ENCODE measurements around the gene PCDH18. TPM values are rescaled to one million over a fixed set of nuclear protein-coding genes. Genes with fewer than 3 reads are reported as not detected.

PCDH18 gene
- polyA plus RNA-seq, 1 donor (not counting 4 experiments of a cell fraction or from before 2014, with no cell fraction given), result 0.08 TPM

DNA sequence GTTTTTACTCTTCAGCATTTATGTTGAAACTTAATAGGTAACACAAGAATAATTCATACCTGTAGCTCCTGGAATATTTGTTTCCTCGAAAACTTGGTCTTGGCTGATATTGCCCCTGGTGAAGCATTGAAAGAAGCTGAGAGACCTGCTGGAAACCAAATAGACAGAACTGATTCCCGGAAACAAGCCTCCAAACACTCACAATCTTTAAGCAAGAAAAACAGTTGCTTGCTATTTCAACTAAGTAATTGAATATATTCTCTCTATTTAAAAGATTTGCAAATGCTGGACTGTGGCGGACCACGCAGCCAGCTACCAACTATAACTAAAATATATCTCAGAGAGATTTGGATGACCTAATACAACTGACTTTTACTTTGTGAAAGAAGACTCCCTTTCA, 3.6 kb downstream of the PCDH18 start:
- no peak overlapping the region for H3K4me2 ChIP-seq (ENCODE audit: control insufficient read depth, extremely low read depth, insufficient read depth, low read depth, low read length)
- no peak overlapping the region for H3K4me3 ChIP-seq (ENCODE audit: control insufficient read depth in 2 of 3, extremely low read depth in 1 of 3, insufficient read depth in 2 of 3, low read depth in 1 of 3, low read length in 3 of 3)
- no peak overlapping the region for H3K9ac ChIP-seq (ENCODE audit: control insufficient read depth, extremely low read depth, insufficient read depth, low read length)
- no peaks in the 10 kb centered on the region for H3K9me1 ChIP-seq (ENCODE audit: control insufficient read depth, extremely low read depth, insufficient read depth, low read length)
- peaks cover 3% of the 10 kb centered on the region for H3K4me1 ChIP-seq (ENCODE audit: control insufficient read depth, extremely low read depth, insufficient read depth, low read length)
- no peak overlapping the region for H3K27ac ChIP-seq (ENCODE audit: control insufficient read depth, insufficient read depth, low read length)
- H3K27me3 ChIP-seq (ENCODE audit: control insufficient read depth, extremely low read depth, insufficient read depth, low read length), result peaks cover 11% of the 10 kb centered on the region
- H3K79me2 ChIP-seq (ENCODE audit: control insufficient read depth, insufficient read depth, low read length), result no peaks in the 10 kb centered on the region
- TF ChIP-seq, protein P1, sequence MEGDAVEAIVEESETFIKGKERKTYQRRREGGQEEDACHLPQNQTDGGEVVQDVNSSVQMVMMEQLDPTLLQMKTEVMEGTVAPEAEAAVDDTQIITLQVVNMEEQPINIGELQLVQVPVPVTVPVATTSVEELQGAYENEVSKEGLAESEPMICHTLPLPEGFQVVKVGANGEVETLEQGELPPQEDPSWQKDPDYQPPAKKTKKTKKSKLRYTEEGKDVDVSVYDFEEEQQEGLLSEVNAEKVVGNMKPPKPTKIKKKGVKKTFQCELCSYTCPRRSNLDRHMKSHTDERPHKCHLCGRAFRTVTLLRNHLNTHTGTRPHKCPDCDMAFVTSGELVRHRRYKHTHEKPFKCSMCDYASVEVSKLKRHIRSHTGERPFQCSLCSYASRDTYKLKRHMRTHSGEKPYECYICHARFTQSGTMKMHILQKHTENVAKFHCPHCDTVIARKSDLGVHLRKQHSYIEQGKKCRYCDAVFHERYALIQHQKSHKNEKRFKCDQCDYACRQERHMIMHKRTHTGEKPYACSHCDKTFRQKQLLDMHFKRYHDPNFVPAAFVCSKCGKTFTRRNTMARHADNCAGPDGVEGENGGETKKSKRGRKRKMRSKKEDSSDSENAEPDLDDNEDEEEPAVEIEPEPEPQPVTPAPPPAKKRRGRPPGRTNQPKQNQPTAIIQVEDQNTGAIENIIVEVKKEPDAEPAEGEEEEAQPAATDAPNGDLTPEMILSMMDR (optimal IDR thresholded peaks at IDR 0.05 in 1 of 3, IDR thresholded peaks at IDR 0.05 in 1 of 3, conservative IDR thresholded peaks at IDR 0.05 in 1 of 3; ENCODE audit: extremely low read depth in 1 of 3, insufficient read depth in 2 of 3, low read length in 3 of 3), result no peak
- TF ChIP-seq EZH2 (IDR thresholded peaks at IDR 0.05; ENCODE audit: low read length), result no peak
- H3K36me3 ChIP-seq (ENCODE audit: control insufficient read depth in 2 of 2, extremely low read depth in 1 of 2, insufficient read depth in 2 of 2, low read length in 2 of 2), result no peaks in the 10 kb centered on the region
- DNase-seq (ENCODE audit: low read depth, low spot score) (no peak), FAIRE-seq (no peak)
- dilution Hi-C loops (cut with MboI; ENCODE audit: extremely low pct_ligation_motif_present, low sequenced_read_pairs), result no loop called here
- no peaks in the 10 kb centered on the region for H3K9me3 ChIP-seq (ENCODE audit: control insufficient read depth, low read depth, low read length)
- H4K20me1 ChIP-seq (ENCODE audit: control insufficient read depth, extremely low read depth, insufficient read depth, low read length), result no peaks in the 10 kb centered on the region
- no peak overlapping the region for H2AFZ ChIP-seq (ENCODE audit: control insufficient read depth, low read length)

DNA sequence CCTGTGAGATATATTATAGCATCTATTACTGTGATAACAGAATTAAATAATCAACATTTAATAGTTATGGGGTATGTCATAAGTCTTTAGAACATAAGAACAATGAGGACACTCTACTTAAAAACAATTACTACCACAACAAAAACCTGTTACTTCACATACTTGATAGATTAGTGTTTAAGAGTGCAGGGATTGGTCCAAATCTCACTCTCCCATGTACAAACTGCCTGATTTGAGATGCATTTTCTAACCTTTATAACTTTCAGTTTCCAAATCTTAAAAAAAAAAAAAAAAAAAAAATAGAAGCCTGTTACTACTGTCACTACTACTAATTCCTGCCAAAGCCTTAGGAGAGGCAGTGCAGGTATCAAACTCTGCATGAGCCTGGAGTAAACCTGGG, 5.6 kb downstream of the PCDH18 start:
- Histone ChIP-seq H3K36me3 (ENCODE audit: control insufficient read depth in 2 of 2, extremely low read depth in 1 of 2, insufficient read depth in 2 of 2, low read length in 2 of 2) (no peaks in the 10 kb centered on the region), H3K27me3 (ENCODE audit: control insufficient read depth, extremely low read depth, insufficient read depth, low read length) (peaks cover 4% of the 10 kb centered on the region), H3K27ac (ENCODE audit: control insufficient read depth, insufficient read depth, low read length) (no peak overlapping the region), H3K9ac (ENCODE audit: control insufficient read depth, extremely low read depth, insufficient read depth, low read length) (no peak overlapping the region), H2AFZ (ENCODE audit: control insufficient read depth, low read length) (no peak overlapping the region), H3K9me1 (ENCODE audit: control insufficient read depth, extremely low read depth, insufficient read depth, low read length) (no peaks in the 10 kb centered on the region), H4K20me1 (ENCODE audit: control insufficient read depth, extremely low read depth, insufficient read depth, low read length) (no peaks in the 10 kb centered on the region), H3K4me3 (ENCODE audit: control insufficient read depth in 2 of 3, extremely low read depth in 1 of 3, insufficient read depth in 2 of 3, low read depth in 1 of 3, low read length in 3 of 3) (no peak overlapping the region), H3K79me2 (ENCODE audit: control insufficient read depth, insufficient read depth, low read length) (no peaks in the 10 kb centered on the region), H3K9me3 (ENCODE audit: control insufficient read depth, low read depth, low read length) (no peaks in the 10 kb centered on the region), H3K4me2 (ENCODE audit: control insufficient read depth, extremely low read depth, insufficient read depth, low read depth, low read length) (no peak overlapping the region), H3K4me1 (ENCODE audit: control insufficient read depth, extremely low read depth, insufficient read depth, low read length) (no peaks in the 10 kb centered on the region)
- dilution Hi-C loops (cut with MboI; ENCODE audit: extremely low pct_ligation_motif_present, low sequenced_read_pairs), result no loop called here
- TF ChIP-seq EZH2 (IDR thresholded peaks at IDR 0.05; ENCODE audit: low read length), result no peak
- TF ChIP-seq, protein P1 (optimal IDR thresholded peaks at IDR 0.05 in 1 of 3, IDR thresholded peaks at IDR 0.05 in 1 of 3, conservative IDR thresholded peaks at IDR 0.05 in 1 of 3; ENCODE audit: extremely low read depth in 1 of 3, insufficient read depth in 2 of 3, low read length in 3 of 3), result no peak
- FAIRE-seq (no peak), DNase-seq (ENCODE audit: low read depth, low spot score) (no peak)

All from keratinocyte (primary cell).